Calu3 (cell line): ENCODE measurements around the gene TMEM108. TPM values are rescaled to one million over a fixed set of nuclear protein-coding genes. Genes with fewer than 3 reads are reported as not detected.

Experiments used
- BruUV-seq: library from RNA; stranded (reverse); fragments of 400-500 nt; replicated peaks from 2 replicates; lab custom pipeline; 2021; lab: Mats Ljungman, UMichigan
- CTCF ChIA-PET: fragments of 300-600 bp; sonication (Branson Sonifier 250); formaldehyde crosslinking; loops from one replicate; lab custom pipeline; 2022; ENCODE audit warnings: antibody characterized with exemption; lab: Charles Lee
- DNase-seq: peaks from one replicate; pipeline ENCODE4 v3.0.0; 2022
- H3K27ac Mint-ChIP-seq: one replicate; pipeline ENCODE4 v1.8.0; 2022; ENCODE audit warnings: mixed read lengths; ENCODE audit not compliant: unreplicated experiment
- H3K27me3 Mint-ChIP-seq: one replicate; pipeline ENCODE4 v1.8.0; 2022; ENCODE audit warnings: mixed read lengths; ENCODE audit not compliant: unreplicated experiment
- H3K36me3 Mint-ChIP-seq: one replicate; pipeline ENCODE4 v1.8.0; 2022; ENCODE audit warnings: mild to moderate bottlenecking, moderate library complexity, mixed read lengths; ENCODE audit not compliant: insufficient read depth, unreplicated experiment
- H3K4me1 Mint-ChIP-seq: one replicate; pipeline ENCODE4 v1.8.0; 2022; ENCODE audit warnings: mild to moderate bottlenecking, low read depth, mixed read lengths; ENCODE audit not compliant: unreplicated experiment
- H3K4me3 Mint-ChIP-seq: one replicate; pipeline ENCODE4 v1.8.0; 2022; ENCODE audit warnings: mild to moderate bottlenecking, low read depth, moderate library complexity, mixed read lengths; ENCODE audit not compliant: unreplicated experiment
- H3K9me3 Mint-ChIP-seq: one replicate; pipeline ENCODE4 v1.8.0; 2022; ENCODE audit warnings: low read depth, mixed read lengths; ENCODE audit not compliant: unreplicated experiment
- CTCF ChIP-seq: fragments of 200-600 bp; IDR thresholded peaks from one replicate; pipeline ENCODE4 v1.8.0; 2022; ENCODE audit warnings: antibody characterized with exemption; ENCODE audit not compliant: unreplicated experiment
- intact Hi-C: fragments of 100-400 bp; cut with micrococcal nuclease; formaldehyde crosslinking; loops from one replicate; pipeline ENCODE4 v1.10.0; 2022; ENCODE audit not compliant: unreplicated experiment
- total RNA-seq: library from RNA; stranded (reverse); gene quantifications from 2 replicates; pipeline ENCODE4 v1.2.3, GENCODE V29; 2022

TMEM108 gene
- total RNA-seq, 1 experiment from 2014 or later, result not detected

- H3K36me3 Mint-ChIP-seq, result peaks cover 5% of the 10 kb centered on the region
- DNase-seq, result no peak
- H3K4me3 Mint-ChIP-seq, result no peak overlapping the region
- no TSS peak for BruUV-seq
- TF ChIP-seq CTCF, result no peak
- H3K4me1 Mint-ChIP-seq, result no peaks in the 10 kb centered on the region
- CTCF ChIA-PET, result interaction anchor here (1.6 to 2.1 kb wide), 2 partner anchors 384 to 694 kb away, joined by 10 to 16 read pairs; no protein-coding TSS in a partner anchor
- peak overlapping the region; percentile 14 for H3K27ac Mint-ChIP-seq
- H3K9me3 Mint-ChIP-seq, result no peaks in the 10 kb centered on the region
- intact Hi-C loops, result loop anchor here (5.0 kb wide), 1 partner anchor 143 kb away; no protein-coding TSS in a partner anchor
- peaks cover 83% of the 10 kb centered on the region for H3K27me3 Mint-ChIP-seq
These were observed 387.0 kb downstream of the TMEM108 start for GRCh38 chr3:133424937-133425869.

- H3K4me3 Mint-ChIP-seq, result no peak overlapping the region
- no peak for TF ChIP-seq CTCF
- no peaks in the 10 kb centered on the region for H3K9me3 Mint-ChIP-seq
- no peak for DNase-seq
- H3K4me1 Mint-ChIP-seq, result no peaks in the 10 kb centered on the region
- BruUV-seq, result no TSS peak
- intact Hi-C loops, result no loop called here
- CTCF ChIA-PET, result interaction anchor here (0.6 kb wide), 1 partner anchor 1139 kb away, joined by 4 read pairs; no protein-coding TSS in a partner anchor
- H3K36me3 Mint-ChIP-seq, result peaks cover 5% of the 10 kb centered on the region
- H3K27ac Mint-ChIP-seq, result no peak overlapping the region
- peaks cover 76% of the 10 kb centered on the region for H3K27me3 Mint-ChIP-seq
These were observed 387.7 kb downstream of the TMEM108 start for GRCh38 chr3:133425898-133426297.

DNA sequence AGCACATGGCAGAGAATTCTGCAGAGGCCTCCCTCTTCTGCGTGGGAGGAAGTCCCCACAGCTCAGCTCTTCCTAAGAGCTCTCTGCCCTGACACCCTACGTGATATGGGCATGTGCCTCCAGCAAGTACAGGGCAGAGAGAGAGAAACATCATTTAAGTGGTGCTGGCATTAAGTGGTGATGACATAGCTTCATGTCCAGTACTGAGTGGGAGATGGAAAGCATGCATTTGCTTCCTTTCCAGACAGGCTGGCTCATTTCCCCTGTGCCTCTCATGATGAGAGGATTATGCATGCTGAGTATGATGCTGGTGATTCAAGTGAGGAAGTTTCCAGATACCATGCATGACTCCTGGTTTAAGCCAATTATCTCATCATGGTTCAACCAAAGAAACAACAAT is 388.5 kb downstream of the TMEM108 start:
- no peak for DNase-seq
- H3K27ac Mint-ChIP-seq, result no peak overlapping the region
- CTCF ChIA-PET, result interaction anchor here (0.6 kb wide), 2 partner anchors 9 to 1139 kb away, joined by 3 to 4 read pairs; no protein-coding TSS in a partner anchor
- intact Hi-C loops, result no loop called here
- peaks cover 5% of the 10 kb centered on the region for H3K36me3 Mint-ChIP-seq
- BruUV-seq, result no TSS peak
- peaks cover 68% of the 10 kb centered on the region for H3K27me3 Mint-ChIP-seq
- H3K9me3 Mint-ChIP-seq, result no peaks in the 10 kb centered on the region
- no peak for TF ChIP-seq CTCF
- H3K4me3 Mint-ChIP-seq, result no peak overlapping the region
- no peaks in the 10 kb centered on the region for H3K4me1 Mint-ChIP-seq

- intact Hi-C loops, result no loop called here
- BruUV-seq, result no TSS peak
- Mint-ChIP-seq H3K27ac (no peak overlapping the region), H3K9me3 (no peaks in the 10 kb centered on the region), H3K27me3 (peaks cover 50% of the 10 kb centered on the region), H3K4me3 (no peak overlapping the region), H3K4me1 (no peaks in the 10 kb centered on the region), H3K36me3 (peaks cover 5% of the 10 kb centered on the region)
- CTCF ChIA-PET, result no interaction called here
- no peak for DNase-seq
- TF ChIP-seq CTCF, result no peak
These were observed 390.4 kb downstream of the TMEM108 start for GRCh38 chr3:133428552-133428951.
